ENCODE data around the gene MYL9. TPM values are rescaled to one million over a fixed set of nuclear protein-coding genes. Genes with fewer than 3 reads are reported as not detected.

The MYL9 gene
- total RNA-seq, 2 experiments from 2014 or later: not detected

DNA sequence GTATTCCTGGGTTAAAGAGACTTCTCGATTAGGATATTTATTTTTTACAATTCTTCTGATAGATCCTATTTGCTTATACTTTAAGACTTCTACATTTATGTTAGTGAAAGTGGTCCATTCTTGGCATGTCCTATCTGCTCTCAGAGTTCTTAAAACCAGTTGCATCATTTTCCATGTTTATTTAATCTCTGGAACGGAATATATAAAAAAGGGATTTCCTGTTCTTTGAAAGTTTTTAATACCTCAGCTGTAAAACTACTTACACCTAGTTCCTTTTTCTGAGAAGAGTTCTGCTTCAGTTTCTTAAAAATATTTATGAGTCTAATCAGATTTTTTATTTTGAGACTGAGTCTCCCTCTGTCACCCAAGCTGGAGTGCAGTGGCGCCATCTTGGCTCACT, 18.0 kb upstream of the MYL9 start:
- Histone ChIP-seq H3K27ac (ENCODE audit: low read depth, low read length, poor library complexity, severe bottlenecking) (no peak overlapping the region), H3K36me3 (ENCODE audit: insufficient read depth, low read length) (peaks cover 52% of the 10 kb centered on the region), H2AFZ (ENCODE audit: low read length) (no peak overlapping the region), H3K4me3 (ENCODE audit: low read depth, low read length, poor library complexity, severe bottlenecking) (no peak overlapping the region), H3K4me1 (ENCODE audit: insufficient read depth, low read length, poor library complexity, severe bottlenecking) (peaks cover 5% of the 10 kb centered on the region), H3K9me3 (ENCODE audit: low read length) (no peaks in the 10 kb centered on the region), H4K20me1 (ENCODE audit: insufficient read depth, low read length) (no peaks in the 10 kb centered on the region), H3K4me2 (ENCODE audit: low read length) (no peak overlapping the region), H3K9me2 (ENCODE audit: insufficient read depth, low read length) (no peaks in the 10 kb centered on the region), H3K79me2 (ENCODE audit: insufficient read depth, low read depth, low read length) (no peaks in the 10 kb centered on the region)
- TF ChIP-seq, protein P1, sequence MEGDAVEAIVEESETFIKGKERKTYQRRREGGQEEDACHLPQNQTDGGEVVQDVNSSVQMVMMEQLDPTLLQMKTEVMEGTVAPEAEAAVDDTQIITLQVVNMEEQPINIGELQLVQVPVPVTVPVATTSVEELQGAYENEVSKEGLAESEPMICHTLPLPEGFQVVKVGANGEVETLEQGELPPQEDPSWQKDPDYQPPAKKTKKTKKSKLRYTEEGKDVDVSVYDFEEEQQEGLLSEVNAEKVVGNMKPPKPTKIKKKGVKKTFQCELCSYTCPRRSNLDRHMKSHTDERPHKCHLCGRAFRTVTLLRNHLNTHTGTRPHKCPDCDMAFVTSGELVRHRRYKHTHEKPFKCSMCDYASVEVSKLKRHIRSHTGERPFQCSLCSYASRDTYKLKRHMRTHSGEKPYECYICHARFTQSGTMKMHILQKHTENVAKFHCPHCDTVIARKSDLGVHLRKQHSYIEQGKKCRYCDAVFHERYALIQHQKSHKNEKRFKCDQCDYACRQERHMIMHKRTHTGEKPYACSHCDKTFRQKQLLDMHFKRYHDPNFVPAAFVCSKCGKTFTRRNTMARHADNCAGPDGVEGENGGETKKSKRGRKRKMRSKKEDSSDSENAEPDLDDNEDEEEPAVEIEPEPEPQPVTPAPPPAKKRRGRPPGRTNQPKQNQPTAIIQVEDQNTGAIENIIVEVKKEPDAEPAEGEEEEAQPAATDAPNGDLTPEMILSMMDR (conservative IDR thresholded peaks at IDR 0.05; ENCODE audit: low read length): no peak
- TF ChIP-seq EZH2phosphoT487 (IDR thresholded peaks at IDR 0.05; ENCODE audit: borderline replicate concordance, low read depth, low read length): no peak
- POLR2A ChIA-PET: no interaction called here
- intact Hi-C loops (cut with micrococcal nuclease; ENCODE audit: unreplicated experiment): no loop called here
- no TSS peak for BruUV-seq (replicated peaks)
- DNase-seq (ENCODE audit: low spot score): no peak
- CTCF ChIA-PET (ENCODE audit: unreplicated experiment): no interaction called here

DNA sequence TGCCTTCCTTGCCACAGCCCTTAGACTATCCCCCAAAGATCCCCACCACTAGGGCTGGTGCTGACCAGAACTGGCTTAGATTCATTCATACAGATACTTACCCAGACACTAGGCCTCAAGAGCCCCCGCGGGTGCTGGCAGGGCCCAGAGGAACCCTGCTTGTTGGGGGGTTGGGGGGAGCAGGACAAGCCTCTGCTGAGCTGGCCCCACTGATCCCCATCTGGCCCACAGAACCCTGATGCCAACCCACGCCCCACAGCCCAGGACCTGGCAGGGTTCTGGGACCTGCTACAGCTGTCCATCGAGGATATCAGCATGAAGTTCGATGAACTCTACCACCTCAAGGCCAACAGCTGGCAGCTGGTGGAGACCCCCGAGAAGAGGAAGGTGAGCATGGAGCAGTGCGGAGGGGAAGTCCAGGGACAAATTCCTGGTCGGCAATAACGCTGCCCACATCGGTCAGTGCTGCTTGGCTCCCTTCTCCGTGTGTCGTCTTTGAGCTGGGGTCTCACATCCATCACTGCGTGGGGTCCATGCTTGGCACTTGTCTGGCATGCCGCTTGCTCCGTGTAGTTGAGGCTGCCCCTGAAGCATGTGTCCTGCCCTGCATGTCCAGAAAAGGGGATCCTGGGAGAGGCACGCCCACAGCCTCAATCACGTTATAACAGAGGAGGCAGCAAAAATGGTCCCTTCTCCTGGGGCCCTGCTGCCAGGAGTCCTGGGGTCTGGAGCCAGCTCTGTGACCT, 15.5 kb upstream of the MYL9 start:
- Histone ChIP-seq H3K79me2 (ENCODE audit: insufficient read depth, low read depth, low read length) (no peaks in the 10 kb centered on the region), H4K20me1 (ENCODE audit: insufficient read depth, low read length) (no peaks in the 10 kb centered on the region), H3K4me2 (ENCODE audit: low read length) (no peak overlapping the region), H2AFZ (ENCODE audit: low read length) (no peak overlapping the region), H3K27ac (ENCODE audit: low read depth, low read length, poor library complexity, severe bottlenecking) (no peak overlapping the region), H3K4me3 (ENCODE audit: low read depth, low read length, poor library complexity, severe bottlenecking) (no peak overlapping the region), H3K9me3 (ENCODE audit: low read length) (no peaks in the 10 kb centered on the region), H3K36me3 (ENCODE audit: insufficient read depth, low read length) (peaks cover 42% of the 10 kb centered on the region), H3K4me1 (ENCODE audit: insufficient read depth, low read length, poor library complexity, severe bottlenecking) (peaks cover 5% of the 10 kb centered on the region), H3K9me2 (ENCODE audit: insufficient read depth, low read length) (no peaks in the 10 kb centered on the region)
- DNase-seq (ENCODE audit: low spot score): no peak
- TF ChIP-seq, protein P1 (conservative IDR thresholded peaks at IDR 0.05; ENCODE audit: low read length): no peak
- no peak for TF ChIP-seq EZH2phosphoT487 (IDR thresholded peaks at IDR 0.05; ENCODE audit: borderline replicate concordance, low read depth, low read length)
- BruUV-seq (replicated peaks): no TSS peak
- ChIA-PET CTCF (ENCODE audit: unreplicated experiment) (no interaction called here), POLR2A (no interaction called here)
- intact Hi-C loops (cut with micrococcal nuclease; ENCODE audit: unreplicated experiment): no loop called here

DNA sequence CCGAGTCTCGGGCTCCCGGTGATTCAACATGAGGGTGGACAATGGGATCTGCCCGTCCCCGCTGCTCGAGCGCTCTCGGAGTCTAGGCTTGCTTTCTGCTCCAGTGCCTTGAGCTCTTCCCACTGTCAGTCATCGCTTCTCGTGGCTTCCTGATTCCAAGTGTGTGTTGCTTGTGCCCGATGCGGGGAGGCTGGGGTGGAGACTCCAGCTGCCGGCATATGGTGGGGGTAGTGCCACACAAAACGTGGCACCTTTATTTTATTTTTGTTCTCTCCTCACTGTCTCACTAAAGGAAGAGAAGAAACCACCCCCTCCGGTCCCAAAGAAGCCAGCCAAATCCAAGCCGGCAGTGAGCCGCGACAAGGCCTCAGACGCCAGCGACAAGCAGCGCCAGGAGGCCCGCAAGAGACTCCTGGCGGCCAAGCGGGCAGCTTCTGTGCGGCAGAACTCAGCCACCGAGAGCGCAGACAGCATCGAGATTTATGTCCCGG, 14.8 kb upstream of the MYL9 start:
- no peak overlapping the region for H3K27ac ChIP-seq (ENCODE audit: low read depth, low read length, poor library complexity, severe bottlenecking)
- BruUV-seq (replicated peaks): no TSS peak
- CTCF ChIA-PET (ENCODE audit: unreplicated experiment): no interaction called here

More for the DNA sequence above, 14.8 kb upstream of the MYL9 start:
- Histone ChIP-seq H2AFZ (ENCODE audit: low read length) (no peak overlapping the region), H4K20me1 (ENCODE audit: insufficient read depth, low read length) (no peaks in the 10 kb centered on the region), H3K79me2 (ENCODE audit: insufficient read depth, low read depth, low read length) (no peaks in the 10 kb centered on the region), H3K4me1 (ENCODE audit: insufficient read depth, low read length, poor library complexity, severe bottlenecking) (peaks cover 5% of the 10 kb centered on the region), H3K9me3 (ENCODE audit: low read length) (no peaks in the 10 kb centered on the region), H3K4me2 (ENCODE audit: low read length) (no peak overlapping the region), H3K4me3 (ENCODE audit: low read depth, low read length, poor library complexity, severe bottlenecking) (no peak overlapping the region), H3K9me2 (ENCODE audit: insufficient read depth, low read length) (no peaks in the 10 kb centered on the region), H3K36me3 (ENCODE audit: insufficient read depth, low read length) (peaks cover 42% of the 10 kb centered on the region)
- intact Hi-C loops (cut with micrococcal nuclease; ENCODE audit: unreplicated experiment): no loop called here
- POLR2A ChIA-PET: no interaction called here
- no peak for DNase-seq (ENCODE audit: low spot score)
- TF ChIP-seq, protein P1 (conservative IDR thresholded peaks at IDR 0.05; ENCODE audit: low read length): no peak
- TF ChIP-seq EZH2phosphoT487 (IDR thresholded peaks at IDR 0.05; ENCODE audit: borderline replicate concordance, low read depth, low read length): no peak
